Endothelial cell (in vitro differentiated cells): ENCODE results near the gene SOBP. TPM values are rescaled to one million over a fixed set of nuclear protein-coding genes. Genes with fewer than 3 reads are reported as not detected.

Source experiments
- DNase-seq: peaks from one replicate; pipeline ENCODE4 v3.0.0; 2021; ENCODE audit warnings: low spot score
- H3K27ac Mint-ChIP-seq: one replicate; pipeline ENCODE4 v1.8.0; 2021; ENCODE audit warnings: mixed read lengths, inconsistent platforms; ENCODE audit not compliant: unreplicated experiment
- H3K27me3 Mint-ChIP-seq: one replicate; pipeline ENCODE4 v1.8.0; 2021; ENCODE audit warnings: mild to moderate bottlenecking, moderate library complexity, mixed read lengths, inconsistent platforms; ENCODE audit not compliant: unreplicated experiment
- H3K36me3 Mint-ChIP-seq: one replicate; pipeline ENCODE4 v1.8.0; 2021; ENCODE audit warnings: mild to moderate bottlenecking, low read depth, mixed read lengths, inconsistent platforms; ENCODE audit not compliant: unreplicated experiment
- H3K4me1 Mint-ChIP-seq: one replicate; pipeline ENCODE4 v1.8.0; 2021; ENCODE audit warnings: mild to moderate bottlenecking, mixed read lengths, inconsistent platforms; ENCODE audit not compliant: unreplicated experiment
- H3K4me3 Mint-ChIP-seq: one replicate; pipeline ENCODE4 v1.8.0; 2021; ENCODE audit warnings: mild to moderate bottlenecking, mixed read lengths, inconsistent platforms; ENCODE audit not compliant: unreplicated experiment
- H3K9me3 Mint-ChIP-seq: one replicate; pipeline ENCODE4 v1.8.0; 2021; ENCODE audit warnings: mixed read lengths, inconsistent platforms; ENCODE audit not compliant: unreplicated experiment
- long read RNA-seq: library from polyadenylated mRNA; unstranded; transcript quantifications from one replicate; pipeline ENCODE4 v2.0.0, GENCODE V29; 2020; ENCODE audit not compliant: unreplicated experiment
- total RNA-seq: library from RNA; stranded (reverse); fragmentation: NEBNext Ultra II Directional; extraction: Animal tissue kit (Norgen Biotek cat#: 25700); gene quantifications from one replicate; pipeline ENCODE4 v1.2.1, GENCODE V29; 2021; ENCODE audit not compliant: unreplicated experiment
- TF ChIP-seq, protein P1 (sequence below): fragments of 200-600 bp; sonication (generic); IDR thresholded peaks from one replicate; pipeline ENCODE4 v1.5.0; 2021; ENCODE audit warnings: antibody characterized with exemption; ENCODE audit not compliant: unreplicated experiment

SOBP gene, protein sequence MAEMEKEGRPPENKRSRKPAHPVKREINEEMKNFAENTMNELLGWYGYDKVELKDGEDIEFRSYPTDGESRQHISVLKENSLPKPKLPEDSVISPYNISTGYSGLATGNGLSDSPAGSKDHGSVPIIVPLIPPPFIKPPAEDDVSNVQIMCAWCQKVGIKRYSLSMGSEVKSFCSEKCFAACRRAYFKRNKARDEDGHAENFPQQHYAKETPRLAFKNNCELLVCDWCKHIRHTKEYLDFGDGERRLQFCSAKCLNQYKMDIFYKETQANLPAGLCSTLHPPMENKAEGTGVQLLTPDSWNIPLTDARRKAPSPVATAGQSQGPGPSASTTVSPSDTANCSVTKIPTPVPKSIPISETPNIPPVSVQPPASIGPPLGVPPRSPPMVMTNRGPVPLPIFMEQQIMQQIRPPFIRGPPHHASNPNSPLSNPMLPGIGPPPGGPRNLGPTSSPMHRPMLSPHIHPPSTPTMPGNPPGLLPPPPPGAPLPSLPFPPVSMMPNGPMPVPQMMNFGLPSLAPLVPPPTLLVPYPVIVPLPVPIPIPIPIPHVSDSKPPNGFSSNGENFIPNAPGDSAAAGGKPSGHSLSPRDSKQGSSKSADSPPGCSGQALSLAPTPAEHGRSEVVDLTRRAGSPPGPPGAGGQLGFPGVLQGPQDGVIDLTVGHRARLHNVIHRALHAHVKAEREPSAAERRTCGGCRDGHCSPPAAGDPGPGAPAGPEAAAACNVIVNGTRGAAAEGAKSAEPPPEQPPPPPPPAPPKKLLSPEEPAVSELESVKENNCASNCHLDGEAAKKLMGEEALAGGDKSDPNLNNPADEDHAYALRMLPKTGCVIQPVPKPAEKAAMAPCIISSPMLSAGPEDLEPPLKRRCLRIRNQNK
- 1.5 TPM for total RNA-seq
- long read RNA-seq, result 0 reads

DNA sequence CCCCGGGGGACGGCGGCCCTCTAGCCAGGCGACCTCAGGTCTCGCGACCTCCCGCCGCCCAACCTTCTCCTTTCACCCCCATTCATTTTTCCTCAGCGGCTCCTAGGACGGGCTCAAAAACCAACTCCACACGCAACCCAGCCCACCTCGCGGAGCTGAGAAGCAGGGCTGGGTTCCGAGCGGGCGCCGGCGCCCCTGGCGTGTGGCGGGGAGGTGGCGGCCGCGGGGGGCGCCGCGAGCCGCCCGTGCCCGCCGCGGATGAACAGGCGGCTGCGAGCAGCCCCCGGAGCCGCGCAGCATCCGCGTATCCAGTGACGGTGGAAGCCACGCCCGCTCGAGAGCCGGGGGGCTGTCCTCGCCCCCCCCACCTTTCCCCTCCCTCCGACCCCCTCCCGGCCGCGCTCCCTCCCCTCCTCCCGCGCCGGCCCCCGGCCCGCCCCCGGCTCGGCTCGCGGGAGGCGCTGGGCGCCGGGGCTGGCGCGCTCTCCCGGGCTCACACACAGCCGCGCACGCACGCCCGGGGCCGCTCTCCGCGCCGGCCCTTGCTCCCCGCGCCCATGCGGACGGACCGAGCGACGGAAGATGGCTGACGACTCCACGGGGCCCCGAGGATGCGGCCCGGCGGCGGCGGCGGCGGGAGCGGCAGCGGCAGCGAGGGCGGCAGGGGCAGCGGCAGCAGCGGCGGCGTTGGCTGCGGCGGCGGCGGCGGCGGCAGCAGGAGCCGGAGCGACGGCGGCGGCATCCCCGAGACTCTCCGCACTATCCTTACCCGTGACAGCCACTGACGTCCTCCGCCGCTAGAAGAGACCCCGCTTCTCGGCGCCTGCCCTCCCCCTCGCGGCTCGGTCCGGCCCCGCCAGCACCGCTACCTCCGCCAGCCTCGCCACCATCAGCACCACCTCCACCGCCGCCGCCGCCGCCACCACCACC, at the start of gene SOBP:
SOBP (plus strand) TSS at position 482 of the 930 bp plus-strand sequence. CDS start 500 bp downstream, outside the sequence.
- DNase-seq, result peak; percentile 43
- peak within 1 kb of the TSS; percentile 92 for H3K4me3 Mint-ChIP-seq

DNA sequence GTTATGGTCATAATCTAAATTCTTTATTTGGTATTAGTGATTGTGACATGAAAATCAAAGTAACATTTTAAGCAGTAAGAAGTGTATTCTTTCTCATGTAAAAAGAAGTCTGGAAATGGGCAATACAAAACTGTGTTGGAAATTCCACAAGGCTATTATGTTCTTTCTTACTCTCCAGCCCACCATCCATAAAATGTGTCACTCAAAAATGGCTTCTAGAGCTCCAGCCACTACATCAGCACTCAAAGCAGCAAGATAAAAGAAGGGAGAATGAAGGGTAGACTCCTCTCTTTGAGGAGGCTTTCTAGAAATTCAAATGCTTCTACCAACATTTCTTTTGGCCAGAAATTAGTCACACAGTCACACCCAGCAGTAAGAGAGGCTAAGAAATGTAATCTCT, 49.0 kb upstream of the SOBP start:
- DNase-seq, result no peak
- Mint-ChIP-seq H3K27ac (no peak overlapping the region), H3K4me3 (no peak overlapping the region), H3K4me1 (no peaks in the 10 kb centered on the region), H3K36me3 (no peaks in the 10 kb centered on the region), H3K27me3 (no peaks in the 10 kb centered on the region), H3K9me3 (no peaks in the 10 kb centered on the region)
- TF ChIP-seq, protein P1, sequence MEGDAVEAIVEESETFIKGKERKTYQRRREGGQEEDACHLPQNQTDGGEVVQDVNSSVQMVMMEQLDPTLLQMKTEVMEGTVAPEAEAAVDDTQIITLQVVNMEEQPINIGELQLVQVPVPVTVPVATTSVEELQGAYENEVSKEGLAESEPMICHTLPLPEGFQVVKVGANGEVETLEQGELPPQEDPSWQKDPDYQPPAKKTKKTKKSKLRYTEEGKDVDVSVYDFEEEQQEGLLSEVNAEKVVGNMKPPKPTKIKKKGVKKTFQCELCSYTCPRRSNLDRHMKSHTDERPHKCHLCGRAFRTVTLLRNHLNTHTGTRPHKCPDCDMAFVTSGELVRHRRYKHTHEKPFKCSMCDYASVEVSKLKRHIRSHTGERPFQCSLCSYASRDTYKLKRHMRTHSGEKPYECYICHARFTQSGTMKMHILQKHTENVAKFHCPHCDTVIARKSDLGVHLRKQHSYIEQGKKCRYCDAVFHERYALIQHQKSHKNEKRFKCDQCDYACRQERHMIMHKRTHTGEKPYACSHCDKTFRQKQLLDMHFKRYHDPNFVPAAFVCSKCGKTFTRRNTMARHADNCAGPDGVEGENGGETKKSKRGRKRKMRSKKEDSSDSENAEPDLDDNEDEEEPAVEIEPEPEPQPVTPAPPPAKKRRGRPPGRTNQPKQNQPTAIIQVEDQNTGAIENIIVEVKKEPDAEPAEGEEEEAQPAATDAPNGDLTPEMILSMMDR, result no peak

More for the DNA sequence above, at the start of gene SOBP:
- no peak within 1 kb of the TSS for H3K27ac Mint-ChIP-seq
- H3K27me3 Mint-ChIP-seq, result peaks cover 18% of the 10 kb centered on the region
- H3K4me1 Mint-ChIP-seq, result peaks cover 23% of the 10 kb centered on the region
- H3K9me3 Mint-ChIP-seq, result no peaks in the 10 kb centered on the region
- TF ChIP-seq, protein P1, result peak; percentile 14
- peaks cover 4% of the 10 kb centered on the region for H3K36me3 Mint-ChIP-seq

DNA sequence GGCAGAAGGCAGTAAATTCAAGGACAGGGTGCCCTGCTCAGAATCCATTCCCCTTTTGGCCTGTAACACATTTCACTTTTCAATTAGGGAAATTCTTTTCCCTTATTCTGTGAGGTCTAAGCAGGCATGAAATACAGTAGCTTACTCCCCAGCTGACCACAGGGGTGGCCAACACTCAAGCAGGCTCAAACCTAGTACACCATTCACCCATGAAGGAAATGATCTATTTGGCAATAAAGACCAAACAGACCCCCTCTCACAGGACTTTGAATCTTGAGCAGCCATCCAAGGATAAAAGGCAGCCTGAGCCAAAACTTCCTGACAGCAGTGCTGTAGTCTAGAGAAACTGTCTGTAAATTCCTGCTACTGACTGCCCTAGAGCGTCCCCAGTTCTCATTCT, 48.2 kb upstream of the SOBP start:
- Mint-ChIP-seq H3K9me3 (no peaks in the 10 kb centered on the region), H3K4me1 (no peaks in the 10 kb centered on the region), H3K36me3 (peaks cover 3% of the 10 kb centered on the region), H3K27ac (no peak overlapping the region), H3K27me3 (no peaks in the 10 kb centered on the region), H3K4me3 (no peak overlapping the region)
- TF ChIP-seq, protein P1, result no peak
- no peak for DNase-seq

DNA sequence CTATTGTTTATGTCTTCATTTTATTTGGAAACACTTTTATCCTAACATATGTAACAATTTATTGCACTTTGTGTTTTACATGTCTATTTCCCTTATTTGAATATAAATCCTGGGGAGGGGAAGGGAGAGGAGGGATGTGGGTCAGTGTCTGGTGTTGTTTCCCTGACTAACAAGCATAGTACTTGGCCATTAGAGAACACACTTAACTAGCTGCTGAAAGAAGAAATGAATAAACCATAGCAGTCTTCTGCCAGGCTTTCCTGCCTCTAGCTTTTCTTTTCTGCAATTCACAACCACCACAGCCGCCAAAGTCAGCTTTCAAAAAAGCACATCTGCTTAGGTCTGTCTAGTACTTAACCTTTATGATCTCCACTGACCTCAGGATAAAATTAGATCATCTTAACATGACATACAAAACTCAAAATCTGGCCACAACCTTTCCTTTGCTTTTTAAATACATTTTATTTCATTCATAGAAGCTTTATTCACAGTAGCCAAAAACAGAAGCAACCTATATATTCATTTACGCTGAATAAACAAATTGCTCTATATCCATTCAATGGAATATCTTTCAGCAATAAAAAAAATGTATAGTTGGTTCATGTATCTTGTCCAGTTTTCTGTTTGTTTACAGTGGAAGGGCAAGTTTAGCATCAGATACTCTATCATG, 46.8 kb upstream of the SOBP start:
- peaks cover 9% of the 10 kb centered on the region for H3K36me3 Mint-ChIP-seq
- no peak overlapping the region for H3K27ac Mint-ChIP-seq
- no peak for DNase-seq
- H3K9me3 Mint-ChIP-seq, result peaks cover 7% of the 10 kb centered on the region
- H3K27me3 Mint-ChIP-seq, result no peaks in the 10 kb centered on the region
- TF ChIP-seq, protein P1, result no peak
- H3K4me3 Mint-ChIP-seq, result no peak overlapping the region
- H3K4me1 Mint-ChIP-seq, result no peaks in the 10 kb centered on the region
